Iris pigment epithelial cell (primary cell): ENCODE results near the gene MLLT10.

Experiments
- DNase-seq: peaks from one replicate; pipeline ENCODE4 v3.0.0-alpha.2; 2011; ENCODE audit warnings: low read depth

MLLT10 gene

DNA sequence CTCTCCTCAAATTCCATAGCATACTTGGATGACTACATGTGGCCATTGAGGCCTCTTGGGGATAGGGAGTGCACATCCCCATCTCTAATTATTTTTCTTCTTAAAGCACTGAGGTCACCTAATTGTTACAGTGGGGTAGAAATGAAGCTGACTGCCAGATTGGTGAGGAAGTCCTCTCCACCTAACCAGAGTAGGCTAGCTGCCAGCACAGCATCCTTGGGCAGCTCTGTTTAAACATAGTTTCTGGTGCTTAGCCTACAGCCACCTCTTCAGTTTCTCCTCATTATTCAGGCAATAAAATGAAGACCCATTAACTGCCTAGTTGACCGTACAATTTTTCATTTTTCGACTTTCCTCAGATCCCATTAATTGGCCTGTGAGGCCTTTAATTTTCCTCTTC, 104.6 kb downstream of the MLLT10 start:
- no peak for DNase-seq

DNA sequence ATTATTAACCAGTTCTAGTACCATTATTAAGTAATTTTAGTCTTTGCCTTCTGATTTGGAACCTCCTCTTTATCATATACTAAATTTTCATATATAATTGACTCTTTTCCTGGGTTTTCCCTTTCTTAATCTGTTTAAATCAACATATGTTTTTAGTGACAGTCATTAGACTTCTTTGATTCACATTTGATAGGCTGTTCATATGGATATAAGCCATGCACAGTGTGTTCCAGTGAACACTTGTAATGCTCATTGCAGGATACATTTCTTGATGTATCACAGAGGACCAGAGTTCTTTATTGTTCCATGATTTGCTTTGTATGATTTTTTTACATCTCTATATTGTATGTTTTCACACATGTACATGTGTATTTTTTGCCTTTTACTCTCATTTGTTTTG, 114.0 kb downstream of the MLLT10 start:
- no peak for DNase-seq

DNA sequence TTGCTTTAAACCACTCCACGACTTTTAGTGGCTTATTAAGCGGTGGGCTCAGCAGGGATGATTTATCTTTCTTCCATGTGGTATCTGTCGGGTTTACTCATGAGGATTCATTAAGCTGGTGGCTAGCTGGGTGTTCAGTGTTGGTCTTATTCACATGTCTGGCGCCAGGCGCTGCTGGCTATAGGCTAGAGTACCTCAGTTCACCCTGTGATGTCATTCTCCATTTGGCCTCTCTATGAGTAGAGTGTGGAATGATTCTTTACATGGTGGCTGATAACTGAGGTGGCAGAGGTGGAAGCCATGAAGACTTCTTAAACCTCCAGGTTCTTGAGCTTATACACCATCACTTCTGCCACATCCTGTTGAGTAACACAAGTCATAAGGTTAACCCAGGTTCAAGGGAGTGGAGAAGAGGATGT, 115.4 kb downstream of the MLLT10 start:
- peak; percentile 16 for DNase-seq

DNA sequence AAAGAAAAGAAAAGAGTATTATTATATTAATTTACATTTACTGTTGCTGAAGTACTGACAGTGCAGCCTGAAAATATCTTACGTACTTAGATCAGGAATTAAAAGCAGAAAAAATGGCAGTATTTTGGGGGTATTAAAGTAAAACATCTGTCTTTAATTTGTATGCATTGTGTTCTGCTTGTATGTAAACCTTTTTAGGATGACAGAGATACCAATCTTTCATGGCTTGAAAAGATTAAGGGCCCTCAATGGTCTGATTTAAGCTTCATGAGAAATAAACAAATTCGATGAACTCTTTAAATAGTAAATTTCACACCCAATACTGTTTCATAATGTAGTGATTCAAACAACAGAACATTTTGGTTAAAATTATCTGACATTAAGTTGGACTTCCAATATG, 116.3 kb downstream of the MLLT10 start:
- no peak for DNase-seq

DNA sequence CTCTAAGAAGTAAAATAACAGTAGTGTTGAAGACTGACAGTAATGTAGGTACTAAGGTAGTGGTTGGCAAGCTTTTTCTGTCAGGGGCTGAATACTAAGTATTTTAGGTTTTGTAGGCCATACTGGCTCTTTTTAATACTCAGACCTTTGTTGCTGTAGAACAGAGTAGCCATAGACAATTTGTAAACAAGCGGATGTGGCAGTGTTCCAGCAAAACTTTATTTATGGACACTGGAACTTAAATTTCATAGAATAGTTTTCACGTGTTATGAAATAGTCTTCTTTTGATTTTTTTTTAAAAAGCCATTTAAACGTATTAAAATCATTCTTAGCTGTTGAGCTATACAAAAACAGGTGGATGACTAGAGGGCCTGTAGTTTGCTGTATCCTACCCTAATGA, 121.2 kb downstream of the MLLT10 start:
- DNase-seq: no peak

DNA sequence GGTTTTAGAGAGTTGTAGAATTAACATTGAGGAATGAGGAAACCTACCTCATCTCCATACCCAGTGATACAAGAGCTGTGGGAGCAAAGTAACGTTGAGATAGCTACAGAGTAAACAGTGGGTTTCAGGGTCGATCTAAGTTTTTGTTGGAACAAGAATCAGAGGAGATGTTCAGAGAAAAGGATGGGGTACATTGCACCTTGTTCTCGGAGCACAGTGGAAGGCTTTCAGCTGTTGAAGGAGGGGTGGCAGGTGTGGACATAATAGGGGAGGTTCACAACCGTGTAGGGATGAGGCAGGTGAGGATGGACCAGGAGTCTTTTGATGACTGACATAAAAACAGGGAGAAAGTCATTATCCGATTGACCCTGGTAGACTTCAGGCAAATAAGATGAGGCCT, 121.7 kb downstream of the MLLT10 start:
- no peak for DNase-seq

DNA sequence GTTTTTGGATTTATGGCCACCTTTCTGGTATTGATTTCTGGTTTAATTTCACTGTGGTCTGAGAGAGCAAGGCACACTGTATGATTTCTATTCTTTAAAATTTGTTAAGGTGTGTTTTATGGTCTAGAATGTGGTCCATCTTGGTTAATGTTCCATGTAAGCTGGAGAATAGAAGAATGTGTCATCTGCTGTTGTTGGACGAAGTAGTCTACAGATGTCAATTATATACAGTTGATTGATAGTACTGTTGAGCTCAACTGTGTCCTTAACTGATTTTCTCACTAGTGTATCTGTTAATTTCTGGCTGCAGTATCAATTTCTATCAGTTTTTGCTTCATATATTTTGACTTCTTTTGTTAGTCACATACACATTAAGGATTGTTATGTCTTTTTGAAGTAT, 127.1 kb downstream of the MLLT10 start:
- DNase-seq: no peak

DNA sequence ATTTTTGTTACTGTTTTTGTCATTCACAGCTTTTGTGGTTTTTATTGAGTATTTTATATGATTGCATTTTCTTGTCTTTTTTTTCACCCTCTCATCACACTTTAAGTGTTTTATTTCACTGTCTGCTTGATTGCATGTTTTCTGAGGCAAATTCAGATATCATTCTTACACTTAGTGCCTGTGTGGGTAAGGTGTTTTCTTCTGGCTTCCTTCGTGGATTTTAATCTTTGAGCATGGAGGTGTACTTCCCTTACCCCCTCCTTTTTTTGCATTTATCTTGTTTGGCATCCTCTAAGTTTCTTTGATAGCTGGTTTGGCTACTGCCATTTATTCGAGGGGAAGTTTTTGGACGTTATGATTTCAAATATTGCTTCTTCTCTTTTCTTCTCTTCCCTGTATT, 127.9 kb downstream of the MLLT10 start:
- DNase-seq: no peak

DNA sequence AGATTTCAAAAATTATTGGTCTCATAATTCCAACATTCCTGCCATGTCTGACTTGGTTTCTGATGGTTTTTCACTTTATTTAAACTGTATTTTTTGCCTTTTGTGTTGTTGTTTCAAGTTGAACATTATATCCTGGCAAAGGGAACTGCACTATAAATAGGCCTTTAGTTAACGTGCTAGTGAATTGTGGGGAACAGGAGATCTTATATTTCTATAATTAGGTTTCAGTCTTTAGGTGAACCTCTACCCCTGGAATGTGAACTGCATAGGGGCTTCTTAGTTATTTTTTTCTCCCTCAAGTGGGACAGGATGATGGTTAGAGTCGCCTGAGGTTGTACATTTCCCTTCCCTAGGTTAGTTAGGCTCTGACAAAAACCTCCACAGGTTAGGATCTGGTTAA, 128.6 kb downstream of the MLLT10 start:
- DNase-seq: no peak

DNA sequence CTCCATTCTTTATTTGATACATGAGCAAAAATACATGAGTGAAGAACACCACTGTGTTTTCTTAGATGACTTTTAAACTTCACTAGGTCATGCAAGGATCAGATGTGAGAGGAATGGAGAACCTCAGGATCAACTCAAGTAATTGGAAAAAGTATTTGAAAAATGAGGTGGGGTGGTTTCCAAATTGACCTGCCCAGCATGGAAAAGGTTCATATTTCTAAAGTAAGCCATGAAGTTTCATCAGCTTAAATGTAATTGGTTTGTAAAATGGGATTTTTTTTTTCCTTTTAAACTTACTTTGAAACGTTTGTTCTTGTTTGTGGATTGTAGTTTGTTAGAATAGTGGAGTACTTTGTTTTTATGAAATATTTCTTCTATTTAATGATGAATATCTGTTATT, 134.8 kb downstream of the MLLT10 start:
- no peak for DNase-seq

DNA sequence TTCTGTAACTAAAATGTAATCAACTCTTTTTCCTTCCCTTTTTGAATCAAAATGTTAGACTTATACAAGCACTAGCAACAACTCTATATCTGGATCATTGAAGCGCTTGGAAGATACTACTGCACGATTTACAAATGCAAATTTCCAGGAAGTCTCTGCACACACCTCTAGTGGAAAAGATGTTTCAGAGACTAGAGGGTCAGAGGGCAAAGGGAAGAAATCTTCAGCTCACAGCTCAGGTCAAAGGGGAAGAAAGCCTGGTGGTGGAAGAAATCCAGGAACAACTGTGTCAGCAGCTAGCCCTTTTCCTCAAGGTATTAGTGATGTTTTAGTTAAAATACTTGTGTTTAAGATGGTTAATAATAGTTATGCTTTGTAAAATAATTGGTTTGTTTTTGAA, 136.4 kb downstream of the MLLT10 start:
- no peak for DNase-seq

DNA sequence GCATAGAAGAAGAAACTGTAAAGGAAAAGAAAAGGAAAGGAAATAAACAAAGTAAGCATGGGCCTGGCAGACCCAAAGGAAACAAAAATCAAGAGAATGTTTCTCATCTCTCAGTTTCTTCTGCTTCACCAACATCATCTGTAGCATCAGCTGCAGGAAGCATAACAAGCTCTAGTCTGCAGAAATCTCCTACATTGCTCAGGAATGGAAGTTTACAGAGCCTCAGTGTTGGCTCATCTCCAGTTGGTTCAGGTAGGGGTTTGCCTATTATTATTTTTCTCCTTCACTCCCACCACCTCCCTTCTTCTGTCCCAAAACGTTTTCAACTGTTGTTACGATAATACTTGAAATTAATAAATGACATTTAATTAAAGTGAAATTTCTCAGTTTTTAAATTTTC, 139.6 kb downstream of the MLLT10 start:
- DNase-seq: no peak

DNA sequence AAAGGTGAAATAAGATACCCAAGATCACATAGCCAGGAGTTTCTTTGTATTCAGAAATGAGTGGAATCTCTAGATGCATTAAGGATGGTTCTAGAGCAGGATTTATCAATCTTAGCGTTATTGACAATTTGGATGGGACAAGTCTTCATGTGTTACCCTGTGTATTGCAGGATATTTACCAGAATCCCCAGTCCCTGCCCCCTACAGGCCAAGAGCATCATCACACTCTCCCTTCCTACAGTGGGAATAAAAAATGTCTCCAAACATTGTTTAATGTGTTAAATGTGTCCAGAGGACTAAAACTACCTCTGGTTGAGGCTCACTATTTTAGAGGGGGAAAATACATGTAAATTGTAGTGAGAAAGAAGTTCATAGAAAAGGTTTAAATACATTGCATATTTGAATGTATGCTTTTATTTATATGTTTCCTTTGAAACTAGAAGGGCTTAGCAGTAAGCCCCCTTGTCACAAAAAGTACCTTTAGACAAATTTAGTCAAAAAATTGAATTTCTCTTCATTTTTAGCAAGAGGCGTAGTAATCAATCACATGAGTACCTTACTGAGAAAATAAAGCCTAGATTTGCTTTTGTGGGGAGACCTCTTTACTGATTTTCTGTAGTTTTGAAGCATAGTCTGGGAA, 141.2 kb downstream of the MLLT10 start:
- peak; percentile 34 for DNase-seq

DNA sequence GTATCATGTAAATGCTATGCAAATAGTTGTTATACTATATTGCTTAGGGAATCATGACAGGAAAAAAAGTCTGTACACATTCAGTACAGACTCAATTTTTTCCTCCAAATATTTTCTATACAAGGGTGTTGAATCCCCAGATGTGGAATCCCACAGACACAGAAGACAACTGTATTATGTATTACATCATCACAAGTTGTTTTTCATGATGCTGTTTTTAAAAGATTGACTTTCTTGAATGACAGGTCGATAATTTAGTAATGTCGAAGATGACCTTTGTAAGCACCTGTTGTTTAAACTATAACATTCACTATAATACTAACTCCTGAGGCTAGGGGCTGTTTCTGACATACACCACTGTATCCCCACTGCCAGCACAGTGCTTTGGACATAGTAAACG, 143.5 kb downstream of the MLLT10 start:
- no peak for DNase-seq

DNA sequence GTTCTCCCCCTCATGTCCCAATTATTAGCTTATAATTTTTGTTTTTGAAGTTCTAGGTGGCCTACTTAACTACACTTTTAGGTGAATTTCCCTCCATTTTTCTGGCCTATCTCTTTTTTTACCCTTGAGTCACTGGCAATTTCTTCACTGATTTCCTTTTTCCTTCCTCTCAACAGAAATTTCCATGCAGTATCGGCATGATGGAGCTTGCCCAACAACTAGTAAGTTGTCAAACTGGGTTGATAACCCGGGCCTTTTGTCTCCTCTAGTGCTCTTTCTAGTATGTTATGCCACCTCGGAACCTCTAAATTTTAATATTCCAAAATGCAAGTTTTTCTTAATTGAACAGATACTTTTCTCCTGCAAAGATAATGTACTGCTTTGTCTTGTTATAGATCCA, 147.1 kb downstream of the MLLT10 start:
- no peak for DNase-seq

DNA sequence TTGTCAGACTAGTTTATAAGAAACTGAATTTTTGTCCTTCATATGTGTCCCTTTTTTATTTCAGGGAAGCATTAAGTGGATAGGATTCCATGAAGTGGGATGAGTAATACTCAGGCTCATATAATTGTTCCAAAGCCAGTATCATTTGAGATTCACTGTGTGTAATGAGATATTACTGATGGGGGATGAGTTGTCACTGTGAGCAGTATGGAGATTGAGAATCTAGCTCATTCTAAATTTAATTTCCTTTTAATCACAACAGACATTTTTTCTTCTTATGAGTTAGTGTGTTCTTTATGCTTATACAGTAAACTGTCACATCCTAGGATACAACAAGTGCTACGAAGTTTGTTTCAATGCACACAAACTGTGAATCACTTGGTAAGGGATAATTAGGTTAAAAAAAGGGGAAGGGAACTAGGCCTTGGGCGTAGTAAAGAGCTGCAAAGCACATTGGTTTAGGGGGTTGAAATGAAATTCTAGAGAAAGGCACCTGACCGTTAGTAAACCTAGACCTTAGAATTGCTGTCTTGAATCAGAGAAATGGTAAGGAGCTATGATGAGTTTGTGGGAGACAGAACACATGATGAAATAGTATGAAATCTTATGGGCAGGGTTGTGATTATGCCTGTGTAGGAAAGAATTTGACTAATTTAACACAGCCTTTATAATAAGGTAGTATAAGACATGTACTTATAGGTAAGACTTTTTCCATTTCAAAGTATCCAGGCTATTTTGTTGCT, 153.4 kb downstream of the MLLT10 start:
- DNase-seq: no peak

DNA sequence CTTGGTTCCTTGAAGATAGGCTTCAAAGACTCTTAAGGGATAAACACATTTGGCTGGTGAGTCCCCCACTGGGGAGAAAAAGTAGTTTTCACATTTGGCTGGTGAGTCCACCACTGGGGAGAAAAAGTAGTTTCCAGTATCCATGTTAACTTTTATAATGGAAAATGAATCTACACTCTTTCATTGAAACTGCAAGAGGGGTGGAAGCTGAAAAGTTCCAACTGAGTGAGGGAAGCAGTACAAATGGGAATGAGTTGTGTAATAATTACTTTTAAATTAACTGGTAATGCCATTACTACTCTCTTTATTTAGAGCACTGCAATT, 153.9 kb downstream of the MLLT10 start:
- no peak for DNase-seq

DNA sequence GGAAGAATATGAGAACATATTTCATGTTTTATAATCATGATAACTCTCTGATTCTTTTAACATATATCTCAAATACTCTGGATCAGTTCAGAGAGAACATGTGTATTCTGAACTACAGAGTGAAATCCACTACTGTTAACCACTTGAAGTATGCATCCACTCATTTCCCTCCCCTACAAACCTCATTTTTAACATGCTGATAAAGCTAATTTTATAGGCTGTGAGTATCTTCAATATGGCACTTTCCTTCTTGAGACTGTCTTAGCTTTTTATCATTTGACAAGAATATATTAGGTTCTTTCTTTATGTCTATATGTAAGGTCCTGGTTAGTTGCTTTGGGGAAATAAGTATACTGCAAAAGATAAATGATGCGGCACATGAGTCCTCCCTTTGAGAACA, 154.8 kb downstream of the MLLT10 start:
- DNase-seq: no peak

DNA sequence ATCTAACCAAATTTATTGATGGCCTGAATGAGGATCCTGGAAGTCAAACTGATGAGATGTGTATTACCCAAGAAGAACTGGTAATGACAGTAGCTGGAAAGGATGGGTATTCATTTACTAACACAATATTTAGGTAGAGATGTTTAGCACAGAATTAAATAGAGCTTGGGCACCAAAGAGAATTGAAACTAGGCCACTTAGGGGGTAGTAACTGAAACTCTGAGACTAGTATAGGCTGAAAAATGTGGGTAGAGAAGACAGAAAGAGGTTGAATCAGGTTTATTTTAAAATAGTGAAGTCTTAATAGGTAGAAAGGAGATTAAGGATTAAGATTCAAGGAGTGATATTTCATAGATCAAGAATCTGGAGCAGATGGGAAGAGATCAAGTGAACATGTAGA, 155.8 kb downstream of the MLLT10 start:
- DNase-seq: no peak

DNA sequence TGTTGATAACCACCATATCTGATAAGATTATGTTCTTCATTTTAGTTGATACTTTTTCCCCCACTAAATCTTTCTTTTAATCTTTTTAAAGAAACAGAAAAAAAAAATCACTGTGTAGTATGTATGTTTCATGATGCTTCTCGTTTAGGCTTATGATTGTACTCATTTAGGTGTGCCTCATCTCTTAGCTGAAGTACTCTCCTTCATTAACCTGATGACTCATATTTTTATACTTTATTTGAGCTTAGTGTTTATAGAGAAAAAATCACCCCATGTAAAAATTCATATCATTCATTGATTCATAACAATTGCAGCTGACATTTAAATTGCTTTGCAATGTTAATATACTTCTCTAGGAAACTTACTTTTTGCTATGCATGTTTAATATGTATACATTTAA, 158.9 kb downstream of the MLLT10 start:
- no peak for DNase-seq

DNA sequence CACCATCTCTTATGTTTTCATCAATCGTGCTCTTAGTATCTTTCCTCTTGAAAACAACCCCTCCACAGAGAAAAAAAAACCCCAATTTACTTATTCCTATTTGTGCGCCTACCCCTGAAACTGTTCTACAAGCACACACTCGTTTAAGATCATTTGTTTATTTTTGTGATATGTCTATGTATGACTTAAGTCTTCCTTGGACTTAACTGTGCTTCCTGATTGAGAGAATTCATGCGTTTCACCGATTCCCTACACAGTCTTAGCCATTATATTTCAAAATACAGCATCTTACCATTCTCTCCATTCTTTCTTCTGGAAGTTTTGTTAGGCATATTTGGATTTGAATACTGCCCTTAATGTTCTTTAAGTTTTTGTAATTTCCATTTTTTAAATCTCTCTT, 159.4 kb downstream of the MLLT10 start:
- peak; percentile 53 for DNase-seq

DNA sequence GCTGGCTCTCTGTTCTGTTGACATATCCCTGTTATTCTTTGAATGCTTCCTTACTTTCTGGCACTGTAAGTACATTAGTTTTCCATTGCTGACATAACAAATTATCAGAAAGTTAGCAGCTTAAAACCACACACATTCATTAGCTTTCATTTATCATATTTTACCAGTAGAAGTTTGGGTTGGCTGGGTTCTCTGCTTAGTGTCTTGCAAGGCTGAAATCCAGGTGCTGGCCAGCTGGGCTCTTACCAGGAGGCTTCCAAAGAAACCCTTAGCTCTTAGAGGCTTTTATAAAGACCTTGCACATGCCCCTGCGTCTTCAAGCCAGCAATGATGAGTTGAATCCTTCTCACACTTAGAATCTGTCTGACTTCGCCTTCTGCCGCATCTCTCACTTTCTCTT, 160.6 kb downstream of the MLLT10 start:
- no peak for DNase-seq

DNA sequence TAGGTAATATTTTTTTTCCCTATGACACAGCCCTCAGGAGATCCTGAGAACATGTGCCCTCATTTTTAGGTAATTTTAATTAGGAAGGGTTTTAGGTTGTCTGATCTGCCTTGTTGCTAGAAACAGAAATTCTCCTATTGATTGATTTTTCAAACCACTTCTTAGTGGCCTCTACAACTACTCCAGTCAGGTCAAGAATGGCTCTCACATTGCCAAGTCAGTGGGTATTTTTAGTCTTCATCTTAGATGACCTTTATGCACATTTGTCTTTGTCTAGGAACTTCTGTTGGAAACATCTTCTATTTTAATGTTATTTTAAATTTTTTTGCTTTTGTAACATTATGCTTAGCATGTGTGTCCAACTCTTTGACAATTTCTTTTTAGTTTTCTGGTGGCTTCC, 162.3 kb downstream of the MLLT10 start:
- no peak for DNase-seq

DNA sequence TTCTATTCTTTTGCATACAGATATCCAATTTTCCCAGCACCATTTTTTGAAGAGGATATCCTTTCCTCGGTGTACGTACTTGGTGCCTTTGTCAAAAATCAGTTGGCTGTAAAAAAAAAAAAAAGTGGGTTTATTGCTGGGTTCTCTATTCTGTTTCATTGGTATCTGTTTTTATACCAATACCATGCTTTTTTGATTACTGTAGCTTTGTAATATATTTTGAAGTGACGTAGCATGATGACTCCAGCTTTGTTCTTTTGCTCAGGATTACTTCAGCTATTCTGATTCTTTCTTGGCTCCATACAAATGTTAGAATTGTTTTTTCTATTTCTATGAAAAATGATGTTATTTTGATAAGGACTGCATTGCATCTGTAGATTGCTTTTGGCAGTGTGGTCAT, 165.5 kb downstream of the MLLT10 start:
- no peak for DNase-seq
